Mesothelial cell of epicardium (in vitro differentiated cells): ENCODE data around the gene LRIG1. TPM values are rescaled to one million over a fixed set of nuclear protein-coding genes. Genes with fewer than 3 reads are reported as not detected.

Experiments used
- DNase-seq, 2 experiments: peaks; one replicate each; pipeline ENCODE4 v3.0.0; 2021; ENCODE audit warnings: low spot score in 2 of 2; ENCODE audit not compliant: unreplicated experiment in 2 of 2
- H3K27ac Mint-ChIP-seq: 2 replicates; pipeline ENCODE4 v1.8.0; 2021; ENCODE audit warnings: mixed read lengths
- H3K27me3 Mint-ChIP-seq: 2 replicates; pipeline ENCODE4 v1.8.0; 2021; ENCODE audit warnings: low read depth, mixed read lengths
- H3K36me3 Mint-ChIP-seq: 2 replicates; pipeline ENCODE4 v1.8.0; 2021; ENCODE audit warnings: mixed read lengths
- H3K4me1 Mint-ChIP-seq: 2 replicates; pipeline ENCODE4 v1.8.0; 2021; ENCODE audit warnings: mixed read lengths
- H3K4me3 Mint-ChIP-seq: 2 replicates; pipeline ENCODE4 v1.8.0; 2021; ENCODE audit warnings: mild to moderate bottlenecking, moderate library complexity, mixed read lengths
- H3K9me3 Mint-ChIP-seq: 2 replicates; pipeline ENCODE4 v1.8.0; 2021; ENCODE audit warnings: mixed read lengths
- CTCF ChIP-seq: fragments of 200-600 bp; sonication (generic); IDR thresholded peaks from one replicate; pipeline ENCODE4 v1.5.0; 2021; ENCODE audit warnings: antibody characterized with exemption; ENCODE audit not compliant: unreplicated experiment
- total RNA-seq: library from RNA; stranded (reverse); gene quantifications from 3 replicates; pipeline ENCODE4 v1.2.1, GENCODE V29; 2021

Gene LRIG1
- total RNA-seq, 1 donor from 2014 or later = 5.5 TPM

- no peak for TF ChIP-seq CTCF
Measured at GRCh38 chr3:66502981-66503380, 2.2 kb upstream of the LRIG1 start.

DNA sequence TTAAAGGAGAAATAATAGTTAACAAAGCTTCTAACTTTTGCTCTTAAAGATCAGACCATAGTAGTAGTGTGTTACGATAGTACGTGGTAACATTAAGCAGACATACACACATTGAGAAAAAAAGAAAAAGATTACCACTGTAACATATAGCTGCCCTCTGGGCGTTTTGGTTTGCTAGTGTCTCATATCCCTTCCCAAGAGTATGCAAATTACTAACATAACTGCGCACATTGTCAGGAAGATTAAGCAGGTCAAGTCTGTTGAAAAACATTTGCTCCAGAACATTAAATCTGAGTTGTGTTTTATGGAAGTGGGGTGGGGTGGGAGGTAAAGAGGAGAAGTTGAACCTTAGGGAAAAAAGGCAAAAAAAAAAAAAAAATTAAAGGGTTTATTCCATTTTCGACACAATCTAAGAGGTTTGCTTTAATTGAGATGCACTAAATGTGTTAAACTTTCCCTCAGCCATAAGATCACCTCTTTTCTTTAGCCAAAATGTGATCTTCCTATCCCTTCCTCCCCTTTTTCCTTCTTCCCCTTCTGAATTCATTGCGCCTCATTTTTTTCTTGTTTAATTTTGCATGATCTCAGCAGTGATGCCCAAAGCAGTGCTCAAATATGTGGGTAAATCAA lies 1.5 kb upstream of the LRIG1 start:
- Mint-ChIP-seq H3K36me3 (no peaks in the 10 kb centered on the region), H3K27ac (no peak overlapping the region), H3K9me3 (no peaks in the 10 kb centered on the region), H3K4me1 (peaks cover 19% of the 10 kb centered on the region), H3K4me3 (no peak overlapping the region), H3K27me3 (peaks cover 74% of the 10 kb centered on the region)
- TF ChIP-seq CTCF = no peak
- no peak for DNase-seq

More at GRCh38 chr3:66502981-66503380, 2.2 kb upstream of the LRIG1 start:
- H3K4me1 Mint-ChIP-seq = peaks cover 23% of the 10 kb centered on the region
- peaks cover 68% of the 10 kb centered on the region for H3K27me3 Mint-ChIP-seq
- H3K4me3 Mint-ChIP-seq = no peak overlapping the region
- no peaks in the 10 kb centered on the region for H3K36me3 Mint-ChIP-seq
- H3K27ac Mint-ChIP-seq = no peak overlapping the region
- H3K9me3 Mint-ChIP-seq = no peaks in the 10 kb centered on the region
- DNase-seq = no peak

DNA sequence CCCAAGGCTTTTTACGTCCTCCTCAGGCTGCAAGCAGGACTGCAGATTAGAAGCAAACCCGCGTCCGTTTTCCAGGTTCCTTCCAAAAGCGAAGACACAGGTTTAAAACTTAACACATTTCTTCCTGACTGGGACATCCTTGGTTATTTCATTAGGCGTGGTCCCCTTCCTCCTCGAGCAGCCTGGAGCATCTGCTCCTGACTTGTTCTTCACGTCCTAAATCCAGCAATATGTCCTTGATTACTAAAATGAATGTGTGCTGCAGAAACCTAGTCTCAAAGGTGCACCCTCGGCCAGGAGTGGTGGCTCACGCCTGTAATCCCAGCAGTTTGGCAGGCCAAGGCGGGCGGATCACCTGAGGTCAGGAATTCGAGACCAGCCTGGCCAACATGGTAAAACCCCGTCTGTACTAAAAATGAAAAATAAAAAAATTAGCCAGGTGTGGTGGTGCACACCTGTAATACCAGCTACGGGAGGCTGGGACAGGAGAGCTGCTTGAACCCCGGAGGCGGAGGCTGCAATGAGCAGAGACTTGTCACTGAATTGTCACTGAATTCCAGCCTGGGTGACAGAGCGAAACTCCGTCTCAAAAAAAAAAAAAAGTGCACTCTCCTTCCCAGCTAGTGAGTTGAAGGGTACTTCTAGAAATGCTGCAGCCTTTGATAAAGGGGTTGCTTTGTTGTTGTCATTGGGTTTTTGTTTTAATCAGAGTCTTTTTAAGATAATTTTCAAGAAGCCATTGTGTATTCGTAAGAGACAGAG lies 842 bp upstream of the LRIG1 start:
- DNase-seq = no peak
- no peaks in the 10 kb centered on the region for H3K36me3 Mint-ChIP-seq
- H3K9me3 Mint-ChIP-seq = no peaks in the 10 kb centered on the region
- TF ChIP-seq CTCF = no peak
- H3K27me3 Mint-ChIP-seq = peaks cover 79% of the 10 kb centered on the region
- H3K4me3 Mint-ChIP-seq = peak overlapping the region; percentile 69
- no peak overlapping the region for H3K27ac Mint-ChIP-seq
- peaks cover 19% of the 10 kb centered on the region for H3K4me1 Mint-ChIP-seq

DNA sequence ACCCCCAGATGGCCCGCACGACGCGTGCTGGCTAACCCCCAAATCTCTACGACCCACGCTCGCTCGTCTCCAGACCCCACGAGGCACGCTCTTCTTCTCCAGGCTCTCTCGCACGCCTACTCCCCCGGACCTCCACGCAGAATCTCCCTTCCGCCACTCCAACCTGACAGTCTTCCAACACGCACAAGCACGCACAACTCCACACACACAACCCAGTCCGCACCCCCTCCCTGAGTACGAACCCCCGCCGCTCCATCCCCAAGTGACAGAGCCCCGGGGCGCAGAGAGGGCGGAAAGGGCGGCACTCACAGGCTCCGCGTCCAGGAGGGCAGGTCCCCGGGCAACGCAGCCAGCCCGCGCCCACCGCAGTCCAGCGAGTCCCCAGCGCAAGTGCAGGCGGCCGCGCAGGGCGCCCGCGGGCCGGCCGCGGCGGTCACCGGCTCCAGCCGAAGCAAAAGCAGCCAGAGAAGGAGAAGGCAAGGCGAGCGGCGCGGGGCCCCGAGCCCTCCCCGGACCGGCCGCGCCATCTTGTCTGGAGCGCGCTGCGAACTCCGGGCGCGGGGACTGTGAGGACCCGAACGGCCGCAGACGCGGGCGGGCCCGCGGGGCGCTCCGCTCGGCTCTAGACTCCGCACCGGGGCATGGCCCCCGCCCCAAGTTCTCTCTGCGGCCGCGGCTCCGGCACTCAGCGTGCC lies 794 bp downstream of the LRIG1 start:
- no peak overlapping the region for H3K27ac Mint-ChIP-seq
- peak in 1 of 2 experiments; percentile 56 for DNase-seq
- no peak for TF ChIP-seq CTCF

DNA sequence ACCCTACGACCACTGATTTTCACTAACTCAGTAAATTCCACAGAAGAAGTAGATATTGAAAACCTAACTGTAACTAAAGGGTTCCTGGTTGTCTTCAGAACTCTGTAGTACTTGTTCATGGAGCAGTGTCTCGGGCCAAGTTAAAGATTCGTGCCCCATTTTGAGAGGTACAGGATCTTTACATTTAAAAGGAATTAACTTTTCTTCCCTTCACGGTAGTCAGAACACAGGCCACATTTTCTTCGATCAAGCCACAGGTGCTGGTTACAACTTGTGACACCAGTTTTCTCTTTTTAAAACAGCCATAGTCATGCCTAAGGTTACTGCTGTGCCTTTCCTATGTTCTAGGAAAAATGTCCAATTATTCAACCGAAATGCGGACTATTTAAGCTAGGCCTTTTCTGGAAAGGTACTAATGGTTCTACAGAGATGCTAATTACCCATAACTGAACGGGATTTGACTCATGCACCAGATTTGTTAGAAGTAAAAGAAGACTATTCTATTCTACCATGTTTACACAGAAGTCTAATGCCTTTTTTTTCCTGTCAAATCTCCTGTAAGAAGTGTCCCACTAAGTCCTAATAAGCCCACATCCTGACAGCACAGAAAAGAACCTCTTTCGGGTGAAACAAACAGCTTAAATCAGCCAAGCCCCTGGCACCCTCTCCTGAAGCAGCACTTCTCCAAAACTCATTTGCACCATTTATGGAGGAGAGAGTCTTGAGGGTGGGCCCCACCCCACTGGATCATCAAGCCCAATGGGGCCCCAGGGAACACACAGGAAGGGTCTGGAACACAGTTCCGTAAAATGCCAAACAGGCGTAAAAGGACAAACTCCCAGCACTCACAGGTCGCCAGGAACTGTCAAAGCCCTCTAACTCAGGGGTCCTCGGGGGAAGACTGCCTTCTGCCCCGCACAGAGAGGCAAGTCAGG lies 1.9 kb downstream of the LRIG1 start:
- DNase-seq = no peak
- H3K27me3 Mint-ChIP-seq = peaks cover 91% of the 10 kb centered on the region
- H3K9me3 Mint-ChIP-seq = no peaks in the 10 kb centered on the region
- H3K4me1 Mint-ChIP-seq = peaks cover 30% of the 10 kb centered on the region
- no peak overlapping the region for H3K27ac Mint-ChIP-seq
- H3K36me3 Mint-ChIP-seq = no peaks in the 10 kb centered on the region
- H3K4me3 Mint-ChIP-seq = peak overlapping the region; percentile 65
- TF ChIP-seq CTCF = no peak

More for the DNA sequence above, 794 bp downstream of the LRIG1 start:
- Mint-ChIP-seq H3K27me3 (peaks cover 88% of the 10 kb centered on the region), H3K36me3 (no peaks in the 10 kb centered on the region), H3K4me3 (peak overlapping the region; percentile 65), H3K4me1 (peaks cover 27% of the 10 kb centered on the region), H3K9me3 (no peaks in the 10 kb centered on the region)
